IMR-90 (cell line): ENCODE measurements around the gene NFATC3. TPM values are rescaled to one million over a fixed set of nuclear protein-coding genes. Genes with fewer than 3 reads are reported as not detected.

Experiments used
- ATAC-seq: fragments of 200-7000 bp; cut with Tn5 transposase; 2 replicates; pipeline ENCODE4 v1.9.1; 2020; ENCODE audit warnings: low read depth, mild to moderate bottlenecking, moderate library complexity
- BruUV-seq: library from RNA; stranded (reverse); fragments of 400-500 nt; replicated peaks from 2 replicates; lab custom pipeline; 2021; lab: Mats Ljungman, UMichigan
- CTCF ChIA-PET: fragments of 300-600 bp; formaldehyde crosslinking; extraction: SDS; loops from one replicate; lab custom pipeline; 2021; ENCODE audit warnings: antibody characterized with exemption; lab: Yijun Ruan, JAX
- POLR2A ChIA-PET: fragments of 300-600 bp; sonication (Branson Sonifier 250); formaldehyde crosslinking; loops from one replicate; lab custom pipeline; 2022; ENCODE audit warnings: antibody characterized with exemption; ENCODE audit not compliant: unreplicated experiment; lab: Charles Lee
- DNase-seq: peaks from one replicate; pipeline ENCODE4 v3.0.0; 2013
- H2AFZ ChIP-seq: replicated peaks from 2 replicates; pipeline ENCODE3; 2013; ENCODE audit warnings: low read length, mild to moderate bottlenecking; ENCODE audit not compliant: poor library complexity
- H2AK5ac ChIP-seq: 2 replicates; pipeline ENCODE4 v1.6.1; 2013; ENCODE audit warnings: low read depth, low read length, inconsistent platforms
- H2AK9ac ChIP-seq: replicated peaks from 2 replicates; pipeline ENCODE3; 2013; ENCODE audit warnings: mild to moderate bottlenecking, low read depth, low read length, moderate library complexity; ENCODE audit not compliant: poor library complexity
- H2BK120ac ChIP-seq: 2 replicates; pipeline ENCODE4 v1.6.1; 2013; ENCODE audit warnings: low read depth, low read length, inconsistent platforms
- H2BK15ac ChIP-seq: 3 replicates; pipeline ENCODE4 v1.6.1; 2013; ENCODE audit warnings: low read depth, low read length, inconsistent platforms
- H2BK20ac ChIP-seq: 2 replicates; pipeline ENCODE4 v1.6.1; 2013; ENCODE audit warnings: low read depth, mild to moderate bottlenecking, inconsistent platforms, low read length, moderate library complexity
- H2BK5ac ChIP-seq: 2 replicates; pipeline ENCODE4 v1.6.1; 2013; ENCODE audit warnings: mild to moderate bottlenecking, low read depth, low read length, inconsistent platforms; ENCODE audit not compliant: poor library complexity, severe bottlenecking
- H3K14ac ChIP-seq: replicated peaks from 2 replicates; pipeline ENCODE4 v1.6.1; 2013; ENCODE audit warnings: low read depth, low read length, inconsistent platforms
- H3K18ac ChIP-seq: 2 replicates; pipeline ENCODE4 v1.6.1; 2013; ENCODE audit warnings: low read depth, low read length, control low read depth
- H3K23ac ChIP-seq: 2 replicates; pipeline ENCODE4 v1.6.1; 2013; ENCODE audit warnings: low read depth, low read length, inconsistent platforms
- H3K27ac ChIP-seq: 2 replicates; pipeline ENCODE4 v1.5.1; 2013; ENCODE audit warnings: mild to moderate bottlenecking, control low read depth, low read length; ENCODE audit not compliant: insufficient read depth
- H3K27me3 ChIP-seq: 2 replicates; pipeline ENCODE4 v1.6.1; 2013; ENCODE audit warnings: low read length; ENCODE audit not compliant: control insufficient read depth, insufficient read depth
- H3K36me3 ChIP-seq: 2 replicates; pipeline ENCODE4 v1.6.1; 2013; ENCODE audit warnings: low read length, mixed read lengths; ENCODE audit not compliant: control insufficient read depth, insufficient read depth
- H3K4ac ChIP-seq: 2 replicates; pipeline ENCODE4 v1.6.1; 2013; ENCODE audit warnings: low read depth, low read length, inconsistent platforms
- H3K4me1 ChIP-seq: 2 replicates; pipeline ENCODE4 v1.6.1; 2013; ENCODE audit warnings: low read length, mixed read lengths; ENCODE audit not compliant: control insufficient read depth, insufficient read depth
- H3K4me2 ChIP-seq: 2 replicates; pipeline ENCODE4 v1.6.1; 2013; ENCODE audit warnings: low read depth, mild to moderate bottlenecking, control low read depth, low read length, moderate library complexity
- H3K4me3 ChIP-seq: 2 replicates; pipeline ENCODE4 v1.5.1; 2013; ENCODE audit warnings: low read depth, mild to moderate bottlenecking, control low read depth, low read length, moderate library complexity; ENCODE audit not compliant: insufficient read depth
- H3K56ac ChIP-seq: 2 replicates; pipeline ENCODE4 v1.6.1; 2013; ENCODE audit warnings: low read length, inconsistent platforms; ENCODE audit not compliant: insufficient read depth; ENCODE audit errors: extremely low read depth
- H3K79me1 ChIP-seq, 2 experiments: 2 replicates each; pipeline ENCODE4 v1.6.1; 2013; ENCODE audit warnings: low read length in 2 of 2, inconsistent platforms in 1 of 2, low read depth in 1 of 2
- H3K9ac ChIP-seq: 2 replicates; pipeline ENCODE4 v1.6.1; 2013; ENCODE audit warnings: low read depth, low read length, control low read depth
- H3K9me1 ChIP-seq: 2 replicates; pipeline ENCODE4 v1.6.1; 2013; ENCODE audit warnings: low read length, inconsistent platforms; ENCODE audit not compliant: insufficient read depth
- H3K9me3 ChIP-seq: 2 replicates; pipeline ENCODE4 v1.6.1; 2013; ENCODE audit warnings: low read length; ENCODE audit not compliant: control insufficient read depth, insufficient read depth
- H4K20me1 ChIP-seq: 2 replicates; pipeline ENCODE4 v1.6.1; 2013; ENCODE audit warnings: low read length, inconsistent platforms; ENCODE audit not compliant: insufficient read depth
- H4K5ac ChIP-seq: 2 replicates; pipeline ENCODE4 v1.6.1; 2013; ENCODE audit warnings: mild to moderate bottlenecking, low read depth, low read length, control low read depth
- H4K8ac ChIP-seq, 2 experiments: 2 replicates each; pipeline ENCODE4 v1.6.1; 2013; ENCODE audit warnings: low read depth in 2 of 2, low read length in 2 of 2, control low read depth in 1 of 2, inconsistent platforms in 1 of 2
- H4K91ac ChIP-seq: 2 replicates; pipeline ENCODE4 v1.6.1; 2013; ENCODE audit warnings: low read depth, low read length, inconsistent platforms; ENCODE audit not compliant: insufficient read depth
- BHLHE40 ChIP-seq: fragments of 150-350 bp; IDR thresholded peaks from 2 replicates; pipeline ENCODE4 v1.6.1; 2016; ENCODE audit warnings: mild to moderate bottlenecking, low read depth, low read length
- CEBPB ChIP-seq: IDR thresholded peaks from 2 replicates; pipeline ENCODE4 v1.6.1; 2012; ENCODE audit warnings: low read depth, low read length, improper control_type of control experiment
- CHD1 ChIP-seq: IDR thresholded peaks from 2 replicates; pipeline ENCODE4 v1.6.1; 2012; ENCODE audit warnings: low read depth, low read length, improper control_type of control experiment
- FOS ChIP-seq: fragments of 150-350 bp; IDR thresholded peaks from 2 replicates; pipeline ENCODE4 v1.6.1; 2016; ENCODE audit warnings: low read depth, low read length
- MAFK ChIP-seq: IDR thresholded peaks from 2 replicates; pipeline ENCODE4 v1.6.1; 2012; ENCODE audit warnings: low read depth, low read length, improper control_type of control experiment
- MAZ ChIP-seq: IDR thresholded peaks from 2 replicates; pipeline ENCODE4 v1.6.1; 2012; ENCODE audit warnings: low read depth, mild to moderate bottlenecking, low read length, improper control_type of control experiment, moderate library complexity, borderline replicate concordance
- MXI1 ChIP-seq: IDR thresholded peaks from 2 replicates; pipeline ENCODE4 v1.6.1; 2012; ENCODE audit warnings: low read depth, mild to moderate bottlenecking, low read length, moderate library complexity, borderline replicate concordance
- NFE2L2 ChIP-seq: fragments of 150-350 bp; IDR thresholded peaks from 2 replicates; pipeline ENCODE4 v1.6.1; 2016; ENCODE audit warnings: low read depth, mild to moderate bottlenecking, low read length
- POLR2A ChIP-seq: IDR thresholded peaks from 2 replicates; pipeline ENCODE4 v1.6.1; 2012; ENCODE audit warnings: mild to moderate bottlenecking, low read depth, low read length
- RAD21 ChIP-seq: IDR thresholded peaks from 2 replicates; pipeline ENCODE4 v1.6.1; 2012; ENCODE audit warnings: low read length, improper control_type of control experiment
- RCOR1 ChIP-seq: IDR thresholded peaks from 2 replicates; pipeline ENCODE4 v1.6.1; 2012; ENCODE audit warnings: mild to moderate bottlenecking, low read length, improper control_type of control experiment; ENCODE audit not compliant: insufficient replicate concordance
- RFX5 ChIP-seq: IDR thresholded peaks from 2 replicates; pipeline ENCODE4 v1.8.0; 2012; ENCODE audit warnings: low read depth, mild to moderate bottlenecking, low read length, moderate library complexity
- SMC3 ChIP-seq: fragments of 150-350 bp; IDR thresholded peaks from 2 replicates; pipeline ENCODE4 v1.6.1; 2016; ENCODE audit warnings: low read depth, mild to moderate bottlenecking, antibody characterized with exemption, low read length, moderate library complexity
- WGBS, 2 experiments: methylation state at CpG; one replicate each; pipeline versions ENCODE4 v1.1.5 to v1.1.7; 2013; ENCODE audit warnings: missing lambda C conversion rate in 2 of 2; ENCODE audit not compliant: insufficient read length in 1 of 2; ENCODE audit errors: extremely low coverage in 2 of 2; 5-methylcytosine and 5-hydroxymethylcytosine counted together
- dilution Hi-C: fragments of 300-500 bp; cut with HindIII; formaldehyde crosslinking; loops from one replicate; pipeline ENCODE4 v1.14.3; 2018; ENCODE audit warnings: low sequenced_read_pairs; ENCODE audit not compliant: unreplicated experiment
- in situ Hi-C: fragments of 300-500 bp; cut with MboI; formaldehyde crosslinking; loops from 3 replicates; pipeline ENCODE4 v1.14.3; 2019; ENCODE audit warnings: low sequenced_read_pairs, inconsistent platforms, mixed read lengths
- intact Hi-C: fragments of 100-400 bp; cut with micrococcal nuclease; formaldehyde crosslinking; loops from 2 replicates; pipeline ENCODE4 v1.10.0; 2022
- polyA plus RNA-seq, 3 experiments: library from polyadenylated mRNA; depleted of rRNA; stranded (reverse); fragments of >200 nt; gene quantifications; 2 replicates each; pipeline ENCODE4 v1.2.3, GENCODE V29; 2012; ENCODE audit warnings: low replicate concordance in 1 of 3
- total RNA-seq: library from RNA; depleted of rRNA; stranded (reverse); fragments of >200 nt; gene quantifications from 2 replicates; pipeline ENCODE4 v1.2.3, GENCODE V29; 2012
- TF ChIP-seq, protein P1 (sequence below): fragments of 150-350 bp; IDR thresholded peaks from 2 replicates; pipeline ENCODE4 v1.6.1; 2016; ENCODE audit warnings: low read depth, mild to moderate bottlenecking, low read length, moderate library complexity, borderline replicate concordance
- TF ChIP-seq, protein P2 (sequence below): conservative IDR thresholded peaks from 2 replicates; pipeline ENCODE4 v1.5.1; 2012; ENCODE audit warnings: mild to moderate bottlenecking, low read depth, low read length, improper control_type of control experiment
- TF ChIP-seq, protein P3 (sequence below): fragments of 150-350 bp; IDR thresholded peaks from 2 replicates; pipeline ENCODE4 v1.6.1; 2017; ENCODE audit warnings: mild to moderate bottlenecking, antibody characterized with exemption, low read length, low read depth

Gene NFATC3
- total and polyA plus RNA-seq, 2 of the 4 experiments (the other 2 are of a cell fraction) = 6.3 to 21.5 TPM

DNA sequence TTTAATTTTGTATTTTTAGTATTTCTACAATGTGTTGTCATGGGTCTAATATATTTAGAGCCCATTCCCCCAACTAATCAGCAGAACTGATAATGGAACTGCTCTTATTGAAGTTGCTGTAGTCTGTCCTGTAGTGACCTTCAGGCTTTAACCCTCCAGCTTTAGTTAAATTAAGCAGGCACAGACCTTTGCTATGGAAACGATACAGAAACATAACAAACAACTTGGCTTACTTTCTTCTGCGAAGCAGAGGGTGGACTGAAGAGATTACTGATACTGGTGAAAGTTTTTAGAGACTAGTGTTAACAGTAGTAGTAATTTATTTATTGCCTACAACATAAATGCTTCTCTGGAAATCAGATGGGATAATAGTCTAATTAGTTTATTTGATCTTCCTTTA lies 61.4 kb downstream of the NFATC3 start:
- Histone ChIP-seq H2BK120ac (no peak overlapping the region), H3K79me1 (peaks cover 6 to 26% of the 10 kb centered on the region in 2 experiments; a peak in 3 of 4 replicates), H2AFZ (no peak overlapping the region), H3K9ac (no peak overlapping the region), H3K23ac (no peak overlapping the region), H4K5ac (no peak overlapping the region), H3K9me3 (no peaks in the 10 kb centered on the region), H4K20me1 (no peaks in the 10 kb centered on the region; the same call in 1 of the 2 replicates), H2AK9ac (no peak overlapping the region), H3K4ac (no peak overlapping the region), H2BK15ac (no peak overlapping the region), H2AK5ac (no peak overlapping the region), H3K18ac (no peak overlapping the region), H4K8ac (no peak overlapping the region), H3K14ac (no peak overlapping the region), H3K27ac (no peak overlapping the region), H2BK20ac (no peak overlapping the region), H3K4me3 (no peak overlapping the region), H3K4me1 (peaks cover 2% of the 10 kb centered on the region), H3K4me2 (peak overlapping the region; percentile 16), H2BK5ac (no peak overlapping the region), H4K91ac (no peak overlapping the region), H3K9me1 (peaks cover 4% of the 10 kb centered on the region; the same call in 1 of the 2 replicates), H3K56ac (no peak overlapping the region), H3K27me3 (no peaks in the 10 kb centered on the region), H3K36me3 (no peaks in the 10 kb centered on the region; the same call in 1 of the 2 replicates)
- TF ChIP-seq RAD21 (no peak), RFX5 (no peak), SMC3 (no peak), MAZ (no peak), POLR2A (no peak), RCOR1 (no peak), MAFK (no peak), FOS (no peak), CHD1 (no peak), MXI1 (no peak), NFE2L2 (no peak), CEBPB (no peak), BHLHE40 (no peak)
- TF ChIP-seq, protein P1, sequence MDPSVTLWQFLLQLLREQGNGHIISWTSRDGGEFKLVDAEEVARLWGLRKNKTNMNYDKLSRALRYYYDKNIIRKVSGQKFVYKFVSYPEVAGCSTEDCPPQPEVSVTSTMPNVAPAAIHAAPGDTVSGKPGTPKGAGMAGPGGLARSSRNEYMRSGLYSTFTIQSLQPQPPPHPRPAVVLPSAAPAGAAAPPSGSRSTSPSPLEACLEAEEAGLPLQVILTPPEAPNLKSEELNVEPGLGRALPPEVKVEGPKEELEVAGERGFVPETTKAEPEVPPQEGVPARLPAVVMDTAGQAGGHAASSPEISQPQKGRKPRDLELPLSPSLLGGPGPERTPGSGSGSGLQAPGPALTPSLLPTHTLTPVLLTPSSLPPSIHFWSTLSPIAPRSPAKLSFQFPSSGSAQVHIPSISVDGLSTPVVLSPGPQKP = no peak
- TF ChIP-seq, protein P2, sequence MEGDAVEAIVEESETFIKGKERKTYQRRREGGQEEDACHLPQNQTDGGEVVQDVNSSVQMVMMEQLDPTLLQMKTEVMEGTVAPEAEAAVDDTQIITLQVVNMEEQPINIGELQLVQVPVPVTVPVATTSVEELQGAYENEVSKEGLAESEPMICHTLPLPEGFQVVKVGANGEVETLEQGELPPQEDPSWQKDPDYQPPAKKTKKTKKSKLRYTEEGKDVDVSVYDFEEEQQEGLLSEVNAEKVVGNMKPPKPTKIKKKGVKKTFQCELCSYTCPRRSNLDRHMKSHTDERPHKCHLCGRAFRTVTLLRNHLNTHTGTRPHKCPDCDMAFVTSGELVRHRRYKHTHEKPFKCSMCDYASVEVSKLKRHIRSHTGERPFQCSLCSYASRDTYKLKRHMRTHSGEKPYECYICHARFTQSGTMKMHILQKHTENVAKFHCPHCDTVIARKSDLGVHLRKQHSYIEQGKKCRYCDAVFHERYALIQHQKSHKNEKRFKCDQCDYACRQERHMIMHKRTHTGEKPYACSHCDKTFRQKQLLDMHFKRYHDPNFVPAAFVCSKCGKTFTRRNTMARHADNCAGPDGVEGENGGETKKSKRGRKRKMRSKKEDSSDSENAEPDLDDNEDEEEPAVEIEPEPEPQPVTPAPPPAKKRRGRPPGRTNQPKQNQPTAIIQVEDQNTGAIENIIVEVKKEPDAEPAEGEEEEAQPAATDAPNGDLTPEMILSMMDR = no peak
- TF ChIP-seq, protein P3, sequence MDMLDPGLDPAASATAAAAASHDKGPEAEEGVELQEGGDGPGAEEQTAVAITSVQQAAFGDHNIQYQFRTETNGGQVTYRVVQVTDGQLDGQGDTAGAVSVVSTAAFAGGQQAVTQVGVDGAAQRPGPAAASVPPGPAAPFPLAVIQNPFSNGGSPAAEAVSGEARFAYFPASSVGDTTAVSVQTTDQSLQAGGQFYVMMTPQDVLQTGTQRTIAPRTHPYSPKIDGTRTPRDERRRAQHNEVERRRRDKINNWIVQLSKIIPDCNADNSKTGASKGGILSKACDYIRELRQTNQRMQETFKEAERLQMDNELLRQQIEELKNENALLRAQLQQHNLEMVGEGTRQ = no peak
- no CpG with 5 or more reads among the region's 2 CpGs for WGBS, 2 experiments
- POLR2A ChIA-PET = no interaction called here
- BruUV-seq = no TSS peak
- CTCF ChIA-PET = interaction anchor here (0.5 to 1.1 kb wide), 5 partner anchors 18 to 213 kb away, joined by 3 to 5 read pairs (median 3); no protein-coding TSS in a partner anchor
- ATAC-seq (peak; percentile 71), DNase-seq (peak; percentile 60)
- dilution Hi-C loops (no loop called here), in situ Hi-C loops (no loop called here), intact Hi-C loops (no loop called here)
